ENCODE measurements around the gene DUSP22.

- TF ChIP-seq CTCF (IDR thresholded peaks at IDR 0.05) (no peak), EZH2 (IDR thresholded peaks at IDR 0.05; ENCODE audit: borderline replicate concordance, insufficient read depth, low read depth, low read length, poor library complexity, severe bottlenecking) (no peak)
Measured at GRCh38 chr6:339480-339879, 47.2 kb downstream of the DUSP22 start.
